GM21576 (cell line): ENCODE data around the gene TNFRSF17.
"Not testable (repeated sequence)": the region's sequence is repeated elsewhere in the genome, so short reads cannot be mapped to it uniquely, and the experiment has no call there.

Source experiments
- ATAC-seq: cut with Tn5 transposase; IDR thresholded peaks from one replicate; pipeline ENCODE4 v1.9.1; 2021; ENCODE audit warnings: mild to moderate bottlenecking, moderate library complexity; ENCODE audit not compliant: unreplicated experiment

The TNFRSF17 gene

GRCh38 chr16:11968577-11968976, 3.6 kb downstream of the TNFRSF17 start:
- ATAC-seq, result no peak

DNA sequence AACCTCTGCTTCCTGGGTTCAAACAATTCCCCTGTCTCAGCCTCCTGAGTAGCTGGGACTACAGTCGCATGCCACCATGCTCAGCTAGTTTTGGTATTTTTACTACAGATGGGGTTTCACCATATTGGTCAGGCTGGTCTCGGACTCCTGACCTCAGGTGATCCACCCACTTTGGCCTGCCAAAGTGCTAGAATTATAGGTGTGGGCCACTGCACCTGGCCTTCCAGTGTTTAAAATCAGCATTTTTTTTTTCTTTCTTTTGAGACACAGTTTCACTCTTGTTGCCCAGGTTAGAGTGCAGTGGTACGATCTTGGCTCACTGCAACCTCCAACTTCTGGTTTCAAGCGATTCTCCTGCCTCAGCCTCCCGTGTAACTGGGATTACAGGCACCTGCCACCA, 5.3 kb downstream of the TNFRSF17 start:
- ATAC-seq, result not testable (repeated sequence)

DNA sequence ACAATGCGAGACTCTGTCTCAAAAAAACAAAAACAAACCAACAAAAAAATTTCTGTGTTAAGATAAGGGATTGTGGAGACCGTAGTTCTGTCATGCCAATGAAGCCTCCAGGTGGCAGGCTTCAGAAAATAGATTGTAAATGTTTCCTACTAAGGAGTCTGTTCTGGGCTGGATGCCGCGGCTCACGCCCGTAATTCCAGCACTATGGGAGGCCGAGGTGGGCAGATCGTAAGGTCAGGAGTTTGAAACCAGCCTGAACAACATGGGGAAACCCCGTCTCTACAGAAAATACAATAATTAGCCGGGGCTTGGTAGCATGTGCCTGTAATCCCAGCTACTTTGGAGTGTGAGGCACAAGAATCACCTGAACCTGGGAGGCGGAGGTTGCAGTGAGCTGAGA, 7.1 kb downstream of the TNFRSF17 start:
- ATAC-seq, result no peak

DNA sequence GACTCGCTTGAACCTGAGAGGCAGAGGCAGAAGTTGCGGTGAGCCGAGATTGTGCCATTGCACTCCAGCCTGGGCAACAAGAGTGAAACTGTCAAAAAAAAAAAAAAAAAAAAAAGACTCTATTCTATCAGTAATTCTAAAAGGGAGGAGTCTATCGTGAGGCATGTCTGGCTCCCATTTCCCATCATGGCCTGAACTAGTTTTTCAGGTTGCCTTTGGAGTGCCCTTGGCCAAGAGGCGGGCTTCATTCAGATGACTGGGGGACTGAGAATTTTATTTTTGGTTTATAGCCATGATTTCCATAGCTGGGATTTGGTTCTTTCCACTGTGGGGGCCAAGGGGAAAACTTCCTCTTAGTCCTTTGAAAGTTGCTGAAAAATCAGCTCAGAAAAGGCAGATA, 8.1 kb downstream of the TNFRSF17 start:
- ATAC-seq, result no peak

DNA sequence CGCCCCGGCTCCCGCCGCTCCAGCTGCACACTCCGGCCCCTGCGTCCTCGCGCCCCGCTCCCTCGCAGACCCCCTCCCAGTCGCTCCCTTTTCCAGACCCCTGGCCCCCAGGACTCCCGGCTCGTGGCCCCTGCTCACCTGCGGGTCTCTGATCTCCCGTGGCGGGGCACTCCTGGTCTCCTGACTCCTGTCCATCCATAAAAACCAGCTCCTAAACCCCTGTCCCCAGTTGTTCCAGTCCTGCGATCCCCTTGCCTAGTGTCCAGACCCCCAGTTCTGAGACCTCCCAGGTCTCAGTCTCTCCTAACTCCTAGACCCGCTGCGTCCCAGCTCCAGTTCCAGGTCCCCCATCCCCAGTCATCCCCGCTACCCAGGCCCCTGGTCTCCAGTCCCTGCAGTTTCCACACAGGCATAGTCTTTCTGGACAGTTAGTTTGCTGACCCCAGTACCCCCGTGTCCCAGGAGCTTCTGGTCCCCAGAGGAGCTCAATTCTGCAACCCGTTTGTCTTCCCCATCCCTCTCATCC, 11.9 kb downstream of the TNFRSF17 start:
- no peak for ATAC-seq

DNA sequence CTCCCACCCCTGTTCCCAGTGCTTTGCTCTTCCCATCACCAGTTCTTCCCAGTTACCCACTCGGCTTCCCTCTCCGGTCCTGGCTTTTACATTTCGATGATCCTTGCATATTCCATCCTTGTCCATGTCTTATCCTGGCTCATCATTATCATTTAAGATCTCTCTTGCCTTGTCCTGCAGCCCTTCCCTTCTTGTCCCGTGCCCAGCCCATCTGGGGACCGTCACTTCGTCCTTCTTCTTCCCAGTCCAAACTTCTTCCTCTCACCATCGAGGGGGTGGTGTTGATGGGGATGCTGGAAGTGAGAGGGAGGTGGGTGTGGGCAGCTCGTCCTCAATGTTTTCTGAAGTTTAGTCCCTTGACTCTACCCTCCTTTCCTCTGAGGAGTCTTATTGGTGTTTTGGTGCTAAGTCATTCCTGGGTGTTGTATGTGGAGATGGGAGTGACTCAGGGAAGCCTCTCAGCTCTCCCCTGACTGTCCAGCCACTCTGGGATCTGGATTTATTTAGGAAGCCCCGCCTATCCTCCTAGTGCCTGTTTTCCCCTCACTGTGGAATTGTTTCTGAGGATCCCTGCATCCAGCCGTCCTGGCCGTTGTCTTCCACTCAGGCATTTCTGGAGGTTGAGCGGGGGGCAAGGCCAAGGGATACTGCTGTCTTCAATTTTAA, 12.5 kb downstream of the TNFRSF17 start:
- ATAC-seq, result no peak

- no peak for ATAC-seq
Observed at GRCh38 chr16:11978080-11978479, 13.1 kb downstream of the TNFRSF17 start.

- ATAC-seq, result no peak
Observed at GRCh38 chr16:11979013-11979672, 14.1 kb downstream of the TNFRSF17 start.

DNA sequence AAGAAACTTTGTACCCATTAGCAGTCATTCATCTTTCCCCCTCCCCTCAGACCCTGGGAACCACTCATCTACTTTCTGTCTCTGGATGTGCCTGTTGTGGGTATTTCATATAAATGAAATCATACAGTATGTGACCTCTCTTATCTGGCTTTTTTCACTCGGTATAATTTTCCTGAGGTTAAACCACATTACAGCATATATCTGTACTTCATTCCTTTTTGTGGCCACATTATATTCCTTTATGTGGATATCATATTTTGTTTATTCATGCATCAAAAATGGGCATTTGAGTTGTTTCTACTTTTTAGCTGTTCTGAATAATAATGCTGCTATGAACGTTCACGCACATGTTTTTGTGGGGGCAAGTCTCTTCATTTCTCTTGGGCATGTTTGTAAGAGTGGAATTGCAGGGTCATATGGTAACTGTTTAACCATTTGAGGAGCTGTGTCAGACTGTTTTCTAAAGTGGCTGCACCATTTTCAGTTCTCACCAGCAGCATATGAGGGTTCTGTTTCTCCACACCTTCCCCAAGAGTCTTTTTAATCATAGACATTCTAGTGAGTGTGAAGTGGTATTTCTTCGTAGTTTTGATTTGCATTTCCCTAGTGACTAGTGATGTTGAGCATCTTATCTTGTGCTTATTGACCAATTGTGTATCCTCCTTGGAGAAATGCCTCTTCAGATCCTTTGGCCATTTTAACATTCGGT, 15.3 kb downstream of the TNFRSF17 start:
- ATAC-seq, result no peak

DNA sequence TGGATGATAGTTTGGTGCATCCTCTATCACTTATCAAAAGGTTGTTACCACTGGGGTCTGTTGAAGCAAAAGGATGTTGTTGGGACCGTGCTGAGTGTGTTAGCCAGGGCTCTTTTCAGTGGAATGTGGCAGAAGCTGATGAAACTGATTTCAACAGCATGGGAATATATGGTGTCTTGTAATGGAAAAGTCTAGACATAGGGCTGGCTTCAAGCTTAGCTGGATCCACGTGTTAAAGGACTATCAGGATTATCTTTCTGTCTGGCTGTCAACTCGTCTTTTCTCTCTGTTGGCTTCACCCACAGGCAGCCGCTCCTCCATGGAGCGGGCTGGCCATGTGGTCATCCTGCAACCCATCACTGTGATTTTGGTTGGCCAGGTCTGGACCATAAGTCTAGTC, 20.2 kb downstream of the TNFRSF17 start:
- ATAC-seq, result no peak

DNA sequence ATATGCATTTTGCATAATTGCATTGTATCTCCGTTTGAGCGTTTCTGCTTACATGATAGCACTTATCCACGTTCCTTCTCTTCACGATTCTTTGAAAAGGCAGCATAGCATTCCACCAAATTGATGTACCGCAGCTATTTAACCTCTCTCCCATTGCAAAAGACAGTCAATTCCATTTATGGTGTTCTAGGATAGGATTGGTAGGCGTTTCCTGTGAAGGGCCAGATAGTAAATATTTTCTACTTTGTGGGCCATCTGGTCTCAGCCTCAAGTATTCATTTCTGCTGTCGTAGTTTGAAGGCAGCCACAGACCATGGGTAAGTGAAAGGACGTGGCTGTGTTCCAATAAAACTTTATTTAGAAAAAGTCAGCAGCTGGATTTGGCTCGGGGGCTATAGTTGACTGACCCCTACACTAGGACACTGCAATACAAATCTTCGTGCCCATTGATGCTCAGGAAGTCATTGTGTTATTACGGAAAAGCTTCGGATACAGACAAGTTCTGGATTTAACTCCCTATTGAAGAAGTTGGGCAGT, 21.6 kb downstream of the TNFRSF17 start:
- no peak for ATAC-seq

- ATAC-seq, result no peak
Observed at GRCh38 chr16:11988258-11988978, 23.4 kb downstream of the TNFRSF17 start.

GRCh38 chr16:11990702-11991390, 25.8 kb downstream of the TNFRSF17 start:
- no peak for ATAC-seq

DNA sequence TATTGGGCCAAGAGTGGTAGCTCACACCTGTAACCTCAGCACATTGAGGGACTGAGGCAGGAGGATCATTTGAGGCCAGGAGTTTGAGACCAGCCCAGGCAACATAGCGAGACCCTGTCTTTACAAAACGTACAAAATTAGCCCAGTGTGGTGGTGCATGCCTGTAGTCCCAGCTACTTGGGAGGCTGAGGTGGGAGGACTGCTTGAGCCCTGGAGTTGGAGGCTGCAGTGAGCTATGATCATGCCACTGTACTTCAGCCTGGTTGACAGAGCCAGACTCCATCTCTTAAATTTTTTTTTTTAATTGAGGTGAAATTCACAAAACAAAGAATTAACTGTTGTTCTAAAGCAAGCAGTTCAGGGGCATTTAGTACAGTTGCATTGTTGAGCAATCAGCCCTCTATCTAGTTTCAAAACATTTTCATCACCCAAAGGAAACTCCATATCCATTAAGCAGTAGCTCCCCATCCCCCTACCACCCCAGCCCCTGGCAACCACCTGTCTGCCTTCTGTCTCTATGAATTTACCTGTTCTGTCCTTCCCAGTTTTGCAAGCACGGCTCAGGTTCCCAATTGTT, 27.1 kb downstream of the TNFRSF17 start:
- no peak for ATAC-seq

- no peak for ATAC-seq
Observed at GRCh38 chr16:11992586-11993524, 27.8 kb downstream of the TNFRSF17 start.

- no peak for ATAC-seq
Observed at GRCh38 chr16:11994143-11995119, 29.4 kb downstream of the TNFRSF17 start.

DNA sequence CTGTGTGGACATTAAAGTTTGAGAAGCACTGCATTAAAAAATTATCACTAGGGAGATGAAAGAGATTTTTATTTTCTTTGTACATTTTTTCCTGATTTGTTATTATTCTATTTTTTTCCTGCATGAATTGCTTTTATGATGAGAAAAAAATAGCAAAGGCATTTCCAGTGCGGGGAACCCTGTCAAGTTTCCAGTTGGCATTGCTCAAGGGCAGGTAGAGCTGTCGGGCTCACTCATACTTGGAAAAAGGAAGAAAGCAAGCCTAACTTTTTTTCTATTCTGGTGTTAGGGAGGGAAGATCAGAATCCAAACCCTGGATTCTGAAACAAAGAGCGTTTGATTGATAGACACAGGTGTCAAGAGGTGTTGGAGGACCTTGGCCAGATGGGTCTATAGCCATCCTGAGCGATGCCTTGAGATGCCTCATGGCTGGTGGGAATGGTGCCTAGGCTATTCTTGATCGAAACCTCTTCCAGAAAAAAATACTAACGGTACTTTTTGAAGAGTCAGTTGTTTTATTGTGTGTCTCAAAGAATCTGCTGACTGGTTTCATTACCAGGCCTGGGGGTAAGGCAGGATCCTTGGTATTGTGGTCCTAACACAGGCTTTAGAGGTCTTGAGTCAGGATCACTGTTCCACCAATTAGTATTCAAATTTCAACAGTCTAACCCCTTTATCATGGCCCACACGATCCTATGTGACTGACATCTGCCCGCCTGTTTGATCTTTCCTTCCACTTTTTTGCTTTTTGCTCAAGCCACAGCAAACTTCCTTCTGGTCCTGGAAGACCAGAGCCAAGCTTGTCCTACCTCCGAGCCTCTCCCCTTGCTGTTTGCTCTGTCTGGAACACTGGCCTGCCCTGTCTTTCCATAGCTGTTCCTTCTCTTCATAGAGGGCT, 31.7 kb downstream of the TNFRSF17 start:
- no peak for ATAC-seq
